Upper lobe of left lung (tissue), 6 donors: ENCODE data around the gene POFUT2. TPM values are rescaled to one million over a fixed set of nuclear protein-coding genes. Genes with fewer than 3 reads are reported as not detected.
A peak's percentile ranks its signal among the peaks of the same experiment; 100 is the strongest.

ENCODE experiments used
- ATAC-seq, 2 donors: fragments of 200-7000 bp; cut with Tn5 transposase; one replicate each; pipeline ENCODE4 v1.9.1; 2022; ENCODE audit warnings: mild to moderate bottlenecking in 2 of 2, moderate library complexity in 2 of 2; ENCODE audit not compliant: low FRiP score in 2 of 2
- DNase-seq, 2 donors: peaks; one replicate each; pipeline ENCODE4 v3.0.0-alpha.2; 2019 to 2020
- H3K27ac ChIP-seq, 4 donors: fragments of 200-600 bp; sonication (generic); one replicate each; pipeline ENCODE4 v1.5.1; 2016 to 2019
- H3K27me3 ChIP-seq, 4 donors: fragments of 200-600 bp; sonication (generic); one replicate each; pipeline ENCODE4 v1.5.1; 2017 to 2019
- H3K36me3 ChIP-seq, 4 donors: fragments of 200-600 bp; sonication (generic); one replicate each; pipeline ENCODE4 v1.5.1; 2016 to 2019
- H3K4me1 ChIP-seq, 4 donors: fragments of 200-600 bp; sonication (generic); one replicate each; pipeline ENCODE4 v1.5.1; 2018 to 2019
- H3K4me3 ChIP-seq, 4 donors: fragments of 200-600 bp; sonication (generic); one replicate each; pipeline ENCODE4 v1.5.1; 2017 to 2019; ENCODE audit warnings: mild to moderate bottlenecking in 2 of 4, moderate library complexity in 1 of 4
- H3K9me3 ChIP-seq, 4 donors: fragments of 200-600 bp; sonication (generic); one replicate each; pipeline ENCODE4 v1.5.1; 2018 to 2019
- CTCF ChIP-seq, 6 experiments: fragments of 450-650 bp in 4 of 6; fragments of 200-600 bp in 2 of 6; sonication (generic) in 2 of 6; IDR thresholded peaks; one replicate each; pipeline ENCODE4 v1.5.1; 2016 to 2019; ENCODE audit warnings: antibody characterized with exemption in 6 of 6
- EP300 ChIP-seq, 4 donors: sonication (generic); formaldehyde crosslinking; IDR thresholded peaks; one replicate each; pipeline ENCODE4 v1.5.1; 2017; ENCODE audit warnings: antibody characterized with exemption in 4 of 4, control low read depth in 2 of 4
- POLR2A ChIP-seq, 4 donors: fragments of 450-650 bp; IDR thresholded peaks; one replicate each; pipeline ENCODE4 v1.5.1; 2016 to 2017; ENCODE audit warnings: antibody characterized with exemption in 4 of 4, mild to moderate bottlenecking in 2 of 4
- POLR2AphosphoS5 ChIP-seq, 2 donors: sonication (generic); formaldehyde crosslinking; IDR thresholded peaks; one replicate each; pipeline ENCODE4 v1.5.1; 2017; ENCODE audit warnings: antibody characterized with exemption in 2 of 2
- WGBS, 2 donors: methylation state at CpG; one replicate each; pipeline ENCODE4 v1.1.5; 2017 to 2018; 5-methylcytosine and 5-hydroxymethylcytosine counted together
- total RNA-seq, 6 donors: library from RNA; depleted of rRNA in 4 of 6; stranded (reverse); fragments of >200 nt in 4 of 6; gene quantifications; one replicate each; pipeline versions ENCODE4 v1.1.0 to v1.2.1, GENCODE V29; 2016 to 2021
- donor health status: DM: no; HTN: no; CAD: no; lungs with moderate emphysema.
- donor health status: DM: no; HTN: yes; CAD: no; lungs with severe emphysema.

Gene POFUT2
- total RNA-seq, 6 donors from 2014 or later: 19.9 to 89.1 (median 32.5) TPM

GRCh38 chr21:45259206-45259840 lies 28.4 kb downstream of the POFUT2 start:
- Histone ChIP-seq H3K9me3 (no peaks in the 10 kb centered on the region), H3K27me3 (peaks cover 0 to 3% (median 0%) of the 10 kb centered on the region in 4 donors), H3K4me1 (peaks cover 0 to 17% (median 2%) of the 10 kb centered on the region in 4 donors), H3K36me3 (peaks cover under 1 to 16% (median 10%) of the 10 kb centered on the region in 4 donors), H3K4me3 (no peak overlapping the region), H3K27ac (no peak overlapping the region)
- no peak for ATAC-seq
- DNase-seq: no peak
- 77 to 83% methylated on average over 17 of the region's 17 CpGs for WGBS, 2 donors
- TF ChIP-seq CTCF (IDR thresholded peaks at IDR 0.05) (no peak), POLR2A (IDR thresholded peaks at IDR 0.05) (no peak), EP300 (IDR thresholded peaks at IDR 0.05) (no peak), POLR2AphosphoS5 (IDR thresholded peaks at IDR 0.05) (no peak)

- TF ChIP-seq POLR2A (IDR thresholded peaks at IDR 0.05): no peak
- no peak for TF ChIP-seq CTCF (IDR thresholded peaks at IDR 0.05)
- no peak for TF ChIP-seq EP300 (IDR thresholded peaks at IDR 0.05)
- no peak for TF ChIP-seq POLR2AphosphoS5 (IDR thresholded peaks at IDR 0.05)
- DNase-seq (no peak), ATAC-seq (no peak)
- no peak overlapping the region for H3K27ac ChIP-seq
- H3K4me1 ChIP-seq: peaks cover 0 to 17% (median 2%) of the 10 kb centered on the region in 4 donors
- H3K27me3 ChIP-seq: peaks cover 0 to 3% (median 0%) of the 10 kb centered on the region in 4 donors
- H3K36me3 ChIP-seq: peaks cover 0 to 8% (median 3%) of the 10 kb centered on the region in 4 donors
- no peaks in the 10 kb centered on the region for H3K9me3 ChIP-seq
- no peak overlapping the region for H3K4me3 ChIP-seq
- WGBS, 2 donors: 73 to 75% methylated on average over 14 to 19 of the region's 19 CpGs
Observed at GRCh38 chr21:45258466-45258865, 29.2 kb downstream of the POFUT2 start.

- no peak overlapping the region for H3K4me3 ChIP-seq
- H3K36me3 ChIP-seq: peaks cover 0 to 1% (median 0%) of the 10 kb centered on the region in 4 donors
- peaks cover 0 to 3% (median 0%) of the 10 kb centered on the region in 4 donors for H3K27me3 ChIP-seq
- no peak overlapping the region for H3K27ac ChIP-seq
- TF ChIP-seq POLR2A (IDR thresholded peaks at IDR 0.05) (no peak), CTCF (IDR thresholded peaks at IDR 0.05) (no peak), POLR2AphosphoS5 (IDR thresholded peaks at IDR 0.05) (no peak), EP300 (IDR thresholded peaks at IDR 0.05) (no peak)
- peaks cover 0 to 17% (median 2%) of the 10 kb centered on the region in 4 donors for H3K4me1 ChIP-seq
- peak in 1 of 2 donors; percentile 5 for ATAC-seq
- WGBS, 2 donors: 79 to 91% methylated on average over 14 to 40 of the region's 40 CpGs
- peak in 1 of 2 donors; percentile 83 for DNase-seq
- no peaks in the 10 kb centered on the region for H3K9me3 ChIP-seq
Observed at GRCh38 chr21:45257673-45258341, 29.9 kb downstream of the POFUT2 start.

- no peak for TF ChIP-seq CTCF (IDR thresholded peaks at IDR 0.05)
- no peak for TF ChIP-seq POLR2A (IDR thresholded peaks at IDR 0.05)
- TF ChIP-seq EP300 (IDR thresholded peaks at IDR 0.05): no peak
- no peak for TF ChIP-seq POLR2AphosphoS5 (IDR thresholded peaks at IDR 0.05)
- ATAC-seq: no peak
- no peaks in the 10 kb centered on the region for H3K36me3 ChIP-seq
- H3K4me1 ChIP-seq: peaks cover 0 to 17% (median 2%) of the 10 kb centered on the region in 4 donors
- H3K27ac ChIP-seq: no peak overlapping the region
- peak in 1 of 2 donors; percentile 51 for DNase-seq
- peaks cover 0 to 3% (median 0%) of the 10 kb centered on the region in 4 donors for H3K27me3 ChIP-seq
- H3K4me3 ChIP-seq: no peak overlapping the region
- no peaks in the 10 kb centered on the region for H3K9me3 ChIP-seq
- 26 to 46% methylated on average over 9 to 27 of the region's 27 CpGs for WGBS, 2 donors
Observed at GRCh38 chr21:45256912-45257672, 30.6 kb downstream of the POFUT2 start.
